CD8-positive, alpha-beta memory T cell (primary cell): Measurements from ENCODE around the gene PCED1B. TPM values are rescaled to one million over a fixed set of nuclear protein-coding genes. Genes with fewer than 3 reads are reported as not detected.
A peak's percentile ranks its signal among the peaks of the same experiment; 100 is the strongest.
"Not testable (repeated sequence)": the region's sequence is repeated elsewhere in the genome, so short reads cannot be mapped to it uniquely, and the experiment has no call there.

Source experiments
- CTCF ChIA-PET: fragments of 350-600 bp; sonication (Branson Sonifier 250); formaldehyde crosslinking; loops from one replicate; lab custom pipeline; 2021; ENCODE audit warnings: antibody characterized with exemption; lab: Charles Lee
- POLR2A ChIA-PET: fragments of 350-600 bp; sonication (Branson Sonifier 250); formaldehyde crosslinking; loops from one replicate; lab custom pipeline; 2021; ENCODE audit warnings: antibody characterized with exemption; lab: Charles Lee
- DNase-seq, 5 donors: peaks; one replicate each; pipeline versions ENCODE4 v3.0.0 to v3.0.0-alpha.2; 2020 to 2022; ENCODE audit warnings: mixed read lengths in 1 of 5
- H3K27ac ChIP-seq: one replicate; pipeline ENCODE4 v1.7.0; 2013; ENCODE audit warnings: low read depth, mild to moderate bottlenecking, low read length, moderate library complexity
- H3K27me3 ChIP-seq: 2 replicates; pipeline ENCODE4 v1.7.0; 2013; ENCODE audit warnings: low read length, mild to moderate bottlenecking; ENCODE audit not compliant: insufficient read depth, poor library complexity, severe bottlenecking
- H3K36me3 ChIP-seq: 2 replicates; pipeline ENCODE4 v1.7.0; 2013; ENCODE audit warnings: mild to moderate bottlenecking, low read length, moderate library complexity; ENCODE audit not compliant: insufficient read depth
- H3K4me1 ChIP-seq: 2 replicates; pipeline ENCODE4 v1.7.0; 2013; ENCODE audit warnings: mild to moderate bottlenecking, low read length, moderate library complexity; ENCODE audit not compliant: insufficient read depth
- H3K4me3 ChIP-seq: 2 replicates; pipeline ENCODE4 v1.7.0; 2013; ENCODE audit warnings: mild to moderate bottlenecking, low read length
- H3K9me3 ChIP-seq: 2 replicates; pipeline ENCODE4 v1.7.0; 2013; ENCODE audit warnings: mild to moderate bottlenecking, low read length
- H3K27ac Mint-ChIP-seq, 8 donors: one replicate each; pipeline ENCODE4 v1.8.0; 2020 to 2021; ENCODE audit warnings: mixed read lengths in 8 of 8, mild to moderate bottlenecking in 6 of 8, inconsistent platforms in 3 of 8, moderate library complexity in 3 of 8
- H3K27me3 Mint-ChIP-seq, 2 donors: one replicate each; pipeline ENCODE4 v1.8.0; 2020 to 2021; ENCODE audit warnings: mixed read lengths in 2 of 2, mild to moderate bottlenecking in 1 of 2, moderate library complexity in 1 of 2
- H3K36me3 Mint-ChIP-seq, 3 donors: one replicate each; pipeline ENCODE4 v1.8.0; 2020 to 2021; ENCODE audit warnings: mixed read lengths in 3 of 3, inconsistent platforms in 1 of 3, mild to moderate bottlenecking in 1 of 3
- H3K4me1 Mint-ChIP-seq, 3 donors: one replicate each; pipeline ENCODE4 v1.8.0; 2020 to 2021; ENCODE audit warnings: mixed read lengths in 3 of 3, inconsistent platforms in 1 of 3, mild to moderate bottlenecking in 1 of 3
- H3K4me3 Mint-ChIP-seq, 7 donors: one replicate each; pipeline ENCODE4 v1.8.0; 2020 to 2021; ENCODE audit warnings: mixed read lengths in 7 of 7, mild to moderate bottlenecking in 6 of 7, moderate library complexity in 4 of 7, inconsistent platforms in 2 of 7
- H3K9me3 Mint-ChIP-seq, 5 donors: one replicate each; pipeline ENCODE4 v1.8.0; 2020 to 2022; ENCODE audit warnings: mixed read lengths in 5 of 5, mild to moderate bottlenecking in 3 of 5, moderate library complexity in 2 of 5, inconsistent platforms in 1 of 5
- polyA plus RNA-seq: library from polyadenylated mRNA; unstranded; fragments of 300-500 nt; fragmentation: Illumina TruSeq; gene quantifications from one replicate; pipeline ENCODE4 v1.2.3, GENCODE V29; 2021
- total RNA-seq, 2 experiments: library from RNA; stranded (reverse); gene quantifications; one replicate each; pipeline ENCODE4 v1.2.3, GENCODE V29; 2021

The PCED1B gene
- total and polyA plus RNA-seq, 3 experiments from 2014 or later = 52.8 to 73.3 (median 56.9) TPM

DNA sequence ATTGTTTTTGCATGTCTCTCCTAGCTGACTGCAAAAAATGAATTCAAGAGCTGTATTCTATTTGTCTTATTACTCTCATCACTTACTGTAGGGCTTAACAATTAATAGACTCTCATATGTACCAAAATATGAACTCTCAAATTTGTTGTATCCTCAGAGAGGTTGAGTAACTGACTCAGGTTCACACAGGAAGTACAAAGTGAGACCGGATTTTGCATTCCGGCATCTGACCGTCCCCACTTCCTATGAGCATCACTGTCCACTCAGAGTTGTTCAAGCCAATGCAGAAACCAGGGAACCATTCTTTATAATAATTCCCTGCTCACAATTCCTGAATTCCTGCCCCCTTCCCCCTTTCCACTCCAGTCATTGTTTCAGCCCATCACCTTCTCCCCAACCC lies 113.6 kb downstream of the PCED1B start:
- Histone ChIP-seq H3K9me3 (no peaks in the 10 kb centered on the region), H3K36me3 (no peaks in the 10 kb centered on the region), H3K4me1 (peaks cover 83% of the 10 kb centered on the region), H3K27ac (peak overlapping the region; percentile 8), H3K4me3 (peak overlapping the region; percentile 33), H3K27me3 (no peaks in the 10 kb centered on the region)
- Mint-ChIP-seq H3K36me3 (peaks cover 0 to 30% (median 8%) of the 10 kb centered on the region in 3 donors), H3K4me1 (peaks cover 81 to 89% (median 85%) of the 10 kb centered on the region in 3 donors), H3K9me3 (no peaks in the 10 kb centered on the region), H3K4me3 (peak overlapping the region; percentile 63 to 84 (median 78)), H3K27ac (peak overlapping the region; percentile 88 to 97 (median 96)), H3K27me3 (peaks cover 0 to 2% of the 10 kb centered on the region in 2 donors)
- DNase-seq = peak in 1 of 5 donors; percentile 23
- ChIA-PET POLR2A (interaction anchor here (1.2 to 2.6 kb wide), 5 partner anchors 14 to 205 kb away, joined by 4 to 18 read pairs (median 12); partner anchors contain the start of genes AMIGO2 and PCED1B), CTCF (interaction anchor here (0.7 to 4.8 kb wide), 28 partner anchors 8 to 210 kb away, joined by 3 to 31 read pairs (median 4); partner anchors contain the start of genes AMIGO2 and PCED1B)

DNA sequence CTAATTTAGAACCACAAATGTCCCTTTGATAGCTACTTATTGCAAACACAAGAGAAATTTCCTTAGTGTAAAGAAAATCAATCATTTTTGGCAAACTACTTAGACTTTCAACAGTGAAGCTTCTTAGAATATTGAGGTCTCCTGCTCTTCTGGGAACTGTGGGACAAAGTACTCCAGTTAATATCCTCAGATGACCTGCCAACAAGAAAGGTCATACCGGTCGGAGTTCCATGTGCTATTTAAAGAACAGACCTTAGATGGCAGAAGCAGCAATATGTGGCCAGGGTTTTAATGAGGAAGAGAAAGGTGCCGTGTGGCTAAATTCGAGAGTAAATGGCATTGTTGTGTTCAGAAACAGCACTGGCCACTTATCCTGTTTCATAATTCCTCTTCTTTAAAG lies 115.1 kb downstream of the PCED1B start:
- H3K36me3 ChIP-seq = no peaks in the 10 kb centered on the region
- Mint-ChIP-seq H3K4me3 (peak overlapping the region in 5 of 7 donors; percentile 75 to 84 (median 78)), H3K27me3 (peaks cover 0 to 2% of the 10 kb centered on the region in 2 donors), H3K27ac (peak overlapping the region in 7 of 8 donors; percentile 32 to 96 (median 92)), H3K9me3 (no peaks in the 10 kb centered on the region), H3K4me1 (peaks cover 77 to 87% (median 85%) of the 10 kb centered on the region in 3 donors), H3K36me3 (peaks cover 0 to 25% (median 5%) of the 10 kb centered on the region in 3 donors)
- H3K4me1 ChIP-seq = peaks cover 81% of the 10 kb centered on the region
- no peak for DNase-seq
- H3K27ac ChIP-seq = no peak overlapping the region
- ChIA-PET CTCF (interaction anchor here (1.3 to 4.8 kb wide), 14 partner anchors 13 to 203 kb away, joined by 3 to 31 read pairs (median 8); partner anchors contain the start of genes AMIGO2 and PCED1B), POLR2A (interaction anchor here (1.1 to 1.6 kb wide), 2 partner anchors 13 to 22 kb away, joined by 6 to 12 read pairs; no protein-coding TSS in a partner anchor)
- H3K9me3 ChIP-seq = no peaks in the 10 kb centered on the region
- no peaks in the 10 kb centered on the region for H3K27me3 ChIP-seq
- no peak overlapping the region for H3K4me3 ChIP-seq

DNA sequence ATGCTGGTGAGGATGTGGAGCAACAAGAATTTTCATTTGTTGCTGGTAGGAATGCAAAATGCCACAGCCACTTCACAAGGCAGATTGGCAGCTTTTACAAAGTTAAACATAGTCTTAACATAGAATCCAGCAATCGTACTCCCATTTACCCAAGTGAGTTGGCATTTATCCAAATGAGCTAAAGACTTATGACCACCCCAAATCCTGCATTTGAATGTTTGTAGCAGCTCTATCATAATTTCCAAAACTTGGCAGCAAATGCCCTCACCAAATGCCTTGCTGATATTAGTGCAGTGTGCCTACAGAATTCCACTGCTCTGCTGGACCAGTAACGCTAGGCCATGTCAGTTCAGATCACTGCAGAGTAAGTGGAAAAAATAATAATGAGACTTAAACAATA lies 121.0 kb downstream of the PCED1B start:
- Mint-ChIP-seq H3K36me3 (peaks cover 11 to 55% (median 24%) of the 10 kb centered on the region in 3 donors), H3K4me3 (peak overlapping the region in 1 of 7 donors; percentile 25), H3K27me3 (peaks cover 0 to 2% of the 10 kb centered on the region in 2 donors), H3K4me1 (peaks cover 71 to 85% (median 78%) of the 10 kb centered on the region in 3 donors), H3K9me3 (no peaks in the 10 kb centered on the region), H3K27ac (peak overlapping the region in 7 of 8 donors; percentile 67 to 91 (median 83))
- DNase-seq = no peak
- Histone ChIP-seq H3K4me1 (peaks cover 47% of the 10 kb centered on the region), H3K36me3 (peaks cover 13% of the 10 kb centered on the region), H3K9me3 (no peaks in the 10 kb centered on the region), H3K27me3 (no peaks in the 10 kb centered on the region), H3K4me3 (no peak overlapping the region), H3K27ac (no peak overlapping the region)
- CTCF ChIA-PET = interaction anchor here (1.2 kb wide), 1 partner anchor 197 kb away, joined by 3 read pairs; no protein-coding TSS in a partner anchor
- POLR2A ChIA-PET = no interaction called here

- CTCF ChIA-PET = interaction anchor here (1.1 to 2.0 kb wide), 4 partner anchors 9 to 197 kb away, joined by 3 to 8 read pairs (median 4); no protein-coding TSS in a partner anchor
- H3K9me3 Mint-ChIP-seq, H3K27me3 Mint-ChIP-seq, POLR2A ChIA-PET, H3K4me3 ChIP-seq, H3K9me3 ChIP-seq, H3K27me3 ChIP-seq, H3K27ac ChIP-seq, DNase-seq: not testable (repeated sequence)
- peak overlapping the region in 6 of 8 donors; percentile 29 to 84 (median 78) for H3K27ac Mint-ChIP-seq
- peak overlapping the region in 2 of 7 donors; percentile 9 to 13 for H3K4me3 Mint-ChIP-seq
- peaks cover 47% of the 10 kb centered on the region for H3K4me1 ChIP-seq
- peaks cover 72 to 85% (median 78%) of the 10 kb centered on the region in 3 donors for H3K4me1 Mint-ChIP-seq
- peaks cover 13% of the 10 kb centered on the region for H3K36me3 ChIP-seq
- H3K36me3 Mint-ChIP-seq = peaks cover 18 to 62% (median 30%) of the 10 kb centered on the region in 3 donors
These were observed 121.8 kb downstream of the PCED1B start for GRCh38 chr12:47201190-47201589.

- Mint-ChIP-seq H3K27ac (peak overlapping the region; percentile 8 to 84 (median 72)), H3K36me3 (peaks cover 20 to 72% (median 33%) of the 10 kb centered on the region in 3 donors), H3K9me3 (no peaks in the 10 kb centered on the region), H3K27me3 (peaks cover 0 to 2% of the 10 kb centered on the region in 2 donors), H3K4me1 (peaks cover 79 to 93% (median 86%) of the 10 kb centered on the region in 3 donors), H3K4me3 (no peak overlapping the region)
- Histone ChIP-seq H3K27me3 (no peaks in the 10 kb centered on the region), H3K36me3 (peaks cover 19% of the 10 kb centered on the region), H3K9me3 (no peaks in the 10 kb centered on the region), H3K27ac (no peak overlapping the region), H3K4me3 (no peak overlapping the region), H3K4me1 (peaks cover 55% of the 10 kb centered on the region)
- DNase-seq = no peak
- CTCF ChIA-PET = interaction anchor here (1.0 to 2.0 kb wide), 7 partner anchors 10 to 196 kb away, joined by 3 to 8 read pairs (median 4); no protein-coding TSS in a partner anchor
- POLR2A ChIA-PET = interaction anchor here (0.6 to 0.7 kb wide), 3 partner anchors 9 to 22 kb away, joined by 3 to 8 read pairs (median 6); no protein-coding TSS in a partner anchor
These were observed 122.8 kb downstream of the PCED1B start for GRCh38 chr12:47202176-47202575.

DNA sequence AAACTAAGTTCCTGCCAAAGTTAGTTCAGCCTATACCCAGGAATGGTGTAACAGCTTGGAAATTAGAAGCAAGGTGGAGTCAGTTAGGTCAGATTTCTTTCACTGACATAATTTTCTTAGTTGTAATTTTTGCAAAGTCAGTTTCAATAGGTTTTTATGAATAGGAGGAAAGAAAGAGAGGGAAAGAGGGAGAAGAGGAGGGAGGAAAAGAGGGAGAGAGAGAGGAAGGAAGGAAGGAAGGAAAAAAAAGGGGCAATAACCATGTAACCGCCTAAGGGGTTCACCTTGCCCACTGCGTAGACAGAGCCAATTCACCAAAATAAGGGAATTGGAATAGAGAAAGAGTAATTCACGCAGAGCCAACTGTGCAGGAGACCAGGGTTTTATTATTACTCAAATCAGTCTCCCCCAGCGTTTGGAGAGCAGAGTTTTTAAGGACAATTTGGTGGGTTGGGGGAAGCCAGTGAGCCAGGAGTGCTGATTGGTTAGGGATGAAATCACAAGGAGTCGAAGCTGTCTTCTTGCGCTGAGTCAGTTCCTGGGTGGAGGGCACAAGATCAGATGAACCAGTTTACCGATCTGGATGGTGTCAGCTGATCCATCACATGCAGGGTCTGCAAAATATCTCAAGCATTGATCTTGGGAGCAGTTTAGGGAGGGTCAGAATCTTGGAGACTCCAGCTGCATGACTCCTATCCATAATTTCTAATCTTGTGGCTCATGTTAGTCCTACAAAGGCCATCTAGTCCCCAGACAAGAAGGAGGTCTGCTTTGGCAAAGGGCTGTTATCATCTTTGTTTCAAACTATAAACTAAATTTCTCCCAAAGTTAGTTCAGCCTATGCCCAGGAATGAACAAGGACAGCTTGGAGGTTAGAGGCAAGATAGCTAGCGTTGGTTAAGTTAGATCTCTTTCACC lies 126.4 kb downstream of the PCED1B start:
- Mint-ChIP-seq H3K27me3 (peaks cover 0 to 2% of the 10 kb centered on the region in 2 donors), H3K27ac (peak overlapping the region; percentile 86 to 98 (median 94)), H3K4me1 (peaks cover 82 to 96% (median 87%) of the 10 kb centered on the region in 3 donors), H3K36me3 (peaks cover 23 to 83% (median 46%) of the 10 kb centered on the region in 3 donors), H3K4me3 (peak overlapping the region; percentile 58 to 95 (median 78)), H3K9me3 (no peaks in the 10 kb centered on the region)
- no peaks in the 10 kb centered on the region for H3K9me3 ChIP-seq
- ChIA-PET CTCF (interaction anchor here (1.3 to 4.2 kb wide), 3 partner anchors 121 to 192 kb away, joined by 3 to 17 read pairs (median 3); partner anchors contain the start of genes AMIGO2 and PCED1B), POLR2A (interaction anchor here (0.8 to 2.4 kb wide), 2 partner anchors 12 to 14 kb away, joined by 3 to 12 read pairs; no protein-coding TSS in a partner anchor)
- H3K4me1 ChIP-seq = peaks cover 64% of the 10 kb centered on the region
- peak overlapping the region; percentile 16 for H3K4me3 ChIP-seq
- peaks cover 43% of the 10 kb centered on the region for H3K36me3 ChIP-seq
- H3K27me3 ChIP-seq = no peaks in the 10 kb centered on the region
- DNase-seq = no peak
- H3K27ac ChIP-seq = peak overlapping the region; percentile 21
